ENCODE results near the gene IFNAR2.

IFNAR2 gene

DNA sequence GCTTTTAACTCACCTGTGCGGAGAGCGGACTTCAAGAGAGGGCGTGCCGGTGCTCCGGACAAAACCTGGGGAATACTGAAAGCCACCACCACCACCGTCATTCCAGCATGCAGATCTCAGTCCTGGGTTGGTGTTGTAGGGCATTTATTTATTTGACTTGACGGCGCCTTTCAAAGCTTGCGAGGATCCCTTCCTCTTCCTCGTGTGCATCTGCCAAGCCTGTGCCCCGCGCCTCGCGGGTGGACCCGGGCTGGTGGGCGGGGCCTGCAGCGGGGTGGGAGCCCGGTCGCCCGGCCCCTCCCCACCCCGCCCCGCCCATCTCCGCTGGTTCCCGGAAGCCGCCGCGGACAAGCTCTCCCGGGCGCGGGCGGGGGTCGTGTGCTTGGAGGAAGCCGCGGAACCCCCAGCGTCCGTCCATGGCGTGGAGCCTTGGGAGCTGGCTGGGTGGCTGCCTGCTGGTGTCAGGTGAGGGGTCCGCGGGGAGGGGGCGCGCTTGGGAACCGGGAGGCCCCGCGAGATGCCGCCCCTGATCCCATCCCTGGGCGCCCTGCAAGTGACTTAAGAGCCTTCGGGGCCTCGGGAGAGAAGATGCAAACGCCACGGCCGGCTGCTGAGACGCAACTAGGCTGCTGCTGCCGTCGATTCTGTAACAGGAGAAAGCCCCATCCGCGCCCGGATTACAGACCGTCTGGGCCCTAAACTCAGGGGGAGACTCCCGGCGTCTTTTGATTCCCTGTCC lies 36.5 kb downstream of the IFNAR2 start, which contains the start of gene IL10RB:
Gene IL10RB, plus strand, starts transcription at position 318 of the 739 bp plus-strand sequence. Its CDS starts 99 bp downstream, at position 417.
- in situ Hi-C loops (cut with HindIII; ENCODE audit: low sequenced_read_pairs) = no loop called here

DNA sequence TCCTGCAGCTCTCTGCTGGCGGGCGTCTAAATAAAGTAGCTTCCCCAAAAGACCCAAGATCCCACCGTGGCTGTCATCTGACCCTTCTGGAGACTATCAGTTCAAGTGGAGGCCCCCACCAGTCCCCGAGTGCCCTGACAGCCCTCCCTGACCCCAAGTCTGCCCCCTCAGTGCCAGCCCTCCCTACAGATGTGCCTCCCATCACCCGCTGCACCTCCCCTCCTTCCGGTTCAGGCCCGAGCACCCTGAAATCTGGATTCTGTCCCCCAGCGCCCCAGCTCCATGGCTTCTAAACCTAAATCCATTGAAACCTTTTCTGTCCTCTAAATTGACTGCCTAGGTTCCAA lies 37.0 kb downstream of the IFNAR2 start:
- in situ Hi-C loops (cut with HindIII; ENCODE audit: low sequenced_read_pairs) = no loop called here

- in situ Hi-C loops (cut with HindIII; ENCODE audit: low sequenced_read_pairs) = no loop called here
These were observed 37.5 kb downstream of the IFNAR2 start for GRCh38 chr21:33267250-33267649.

DNA sequence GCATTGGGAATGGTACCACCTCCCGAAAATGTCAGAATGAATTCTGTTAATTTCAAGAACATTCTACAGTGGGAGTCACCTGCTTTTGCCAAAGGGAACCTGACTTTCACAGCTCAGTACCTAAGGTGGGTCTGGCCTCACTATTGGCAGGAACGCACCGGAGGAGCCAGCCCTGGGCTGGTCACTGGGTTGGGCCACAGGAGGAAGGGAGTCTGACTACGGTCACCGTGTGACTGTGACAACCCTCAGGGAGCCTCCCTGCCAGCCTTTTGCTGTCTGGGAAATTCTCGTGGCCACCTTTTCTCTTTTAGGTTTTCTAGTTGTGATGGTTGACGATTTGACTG lies 38.6 kb downstream of the IFNAR2 start:
- in situ Hi-C loops (cut with HindIII; ENCODE audit: low sequenced_read_pairs) = no loop called here

DNA sequence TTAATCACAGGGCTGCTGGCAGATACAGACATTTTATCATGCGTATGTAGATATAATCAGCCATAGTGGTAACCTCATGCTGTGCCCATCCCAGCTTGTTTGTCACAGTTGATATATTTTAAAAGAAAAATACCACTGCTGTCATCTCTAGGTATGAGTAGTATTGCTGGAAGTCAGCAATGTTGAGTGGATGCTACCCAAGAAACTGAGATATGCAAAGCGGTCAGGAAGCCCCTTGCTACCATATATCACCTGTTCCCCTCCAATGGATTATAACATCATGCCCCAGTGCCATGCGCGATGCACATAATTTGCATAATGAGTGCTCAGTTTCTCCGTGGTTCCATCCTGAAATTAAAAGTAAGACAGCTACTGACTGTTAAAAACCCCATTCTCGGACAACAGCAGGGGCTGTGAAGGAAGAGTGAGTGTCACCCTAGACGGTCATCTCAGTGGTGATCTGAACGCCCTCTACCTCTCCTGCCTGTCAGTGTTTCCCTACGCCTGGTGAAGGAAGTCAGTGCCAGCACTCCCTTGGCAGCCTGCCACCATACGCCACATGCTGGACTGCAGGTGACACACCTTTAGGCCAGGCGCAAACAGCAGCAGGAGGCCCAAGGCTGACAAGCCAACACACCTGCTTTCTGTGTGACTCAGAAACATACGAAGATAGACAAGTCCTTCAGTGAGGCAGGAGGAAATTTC lies 39.2 kb downstream of the IFNAR2 start:
- in situ Hi-C loops (cut with HindIII; ENCODE audit: low sequenced_read_pairs) = no loop called here

DNA sequence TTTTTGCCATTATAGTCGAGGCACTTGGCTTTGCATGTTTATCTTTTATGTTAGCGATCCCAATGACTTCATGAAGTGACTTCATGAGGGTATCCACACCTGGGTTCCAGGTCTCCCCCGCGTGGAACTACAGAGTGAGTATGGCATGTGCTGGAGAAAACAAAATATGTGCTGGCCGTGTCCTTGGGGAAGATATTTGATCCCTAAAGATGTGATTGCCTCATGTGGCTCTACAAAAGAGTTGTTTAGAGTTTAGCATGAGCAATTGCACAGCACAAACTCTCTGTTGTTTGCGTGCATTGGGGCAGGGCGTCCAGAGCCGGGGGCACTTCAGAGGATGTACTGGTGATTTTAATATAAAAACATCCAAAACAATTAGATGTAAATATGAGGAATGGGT lies 41.2 kb downstream of the IFNAR2 start:
- in situ Hi-C loops (cut with HindIII; ENCODE audit: low sequenced_read_pairs) = no loop called here

DNA sequence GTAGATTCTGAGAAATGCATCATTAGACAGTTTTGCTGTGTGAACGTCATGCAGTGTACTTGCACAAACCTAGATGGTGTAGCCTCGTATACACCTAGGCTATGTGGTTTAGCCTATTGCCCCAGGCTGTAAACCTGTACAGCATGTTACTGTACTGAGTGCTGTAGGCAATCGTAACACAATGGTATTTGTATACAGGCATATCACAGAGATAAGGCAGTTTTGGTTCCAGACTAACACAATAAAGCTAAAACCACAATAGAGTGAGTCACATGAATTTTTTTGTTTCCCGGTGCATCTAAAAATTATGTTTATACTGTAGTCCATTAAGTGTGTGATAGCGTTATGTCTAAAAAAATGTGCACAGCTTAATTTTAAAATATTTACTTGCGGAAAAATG lies 43.3 kb downstream of the IFNAR2 start:
- in situ Hi-C loops (cut with HindIII; ENCODE audit: low sequenced_read_pairs) = no loop called here

- in situ Hi-C loops (cut with HindIII; ENCODE audit: low sequenced_read_pairs) = loop anchor here (5.0 kb wide), 1 partner anchor 34 kb away; no protein-coding TSS in a partner anchor
These were observed 49.0 kb downstream of the IFNAR2 start for GRCh38 chr21:33278721-33279120.

GRCh38 chr21:33279330-33279820 lies 49.6 kb downstream of the IFNAR2 start:
- in situ Hi-C loops (cut with HindIII; ENCODE audit: low sequenced_read_pairs) = loop anchor here (5.0 kb wide), 1 partner anchor 33 kb away; no protein-coding TSS in a partner anchor

Data from endothelial cell of hepatic sinusoid (primary cell).